ELR (cell line): ENCODE results near the gene RARS2.
"Not testable (repeated sequence)": the region's sequence is repeated elsewhere in the genome, so short reads cannot be mapped to it uniquely, and the experiment has no call there.

Experiments
- DNase-seq: peaks from one replicate; pipeline ENCODE4 v3.0.0-alpha.2; 2015; ENCODE audit warnings: low read depth

The RARS2 gene

GRCh38 chr6:87498048-87498447 lies 91.7 kb downstream of the RARS2 start:
- no peak for DNase-seq

DNA sequence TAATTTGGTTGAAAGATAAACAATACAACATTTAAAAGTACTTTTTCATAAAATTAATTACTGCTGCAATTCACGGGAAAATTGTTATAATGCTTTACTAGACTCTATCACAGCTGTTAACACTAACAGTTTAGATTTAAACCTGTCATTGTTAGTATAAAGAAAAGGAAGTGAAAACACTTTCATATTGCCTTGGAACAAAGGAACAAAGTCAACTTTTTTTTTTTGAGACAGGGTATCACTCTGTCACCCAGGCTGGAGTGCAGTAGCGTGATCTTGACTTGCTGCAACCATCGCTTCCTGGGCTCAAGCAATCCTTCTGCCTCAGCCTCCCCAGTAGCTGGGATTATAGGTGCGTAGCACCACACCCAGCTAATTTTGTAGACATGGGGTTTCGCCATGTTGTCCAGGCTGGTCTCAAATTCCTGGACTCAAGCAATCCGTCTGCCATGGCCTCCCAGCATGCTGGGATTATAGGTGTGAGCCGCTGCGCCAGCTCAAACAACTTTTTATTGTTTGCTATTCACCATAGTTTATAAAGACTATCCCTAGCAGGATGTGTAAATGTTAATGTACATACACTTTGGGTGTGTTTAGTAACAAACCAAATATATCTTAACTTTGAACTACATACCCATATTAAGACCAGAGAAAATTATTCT lies 94.9 kb downstream of the RARS2 start:
- DNase-seq, result no peak

DNA sequence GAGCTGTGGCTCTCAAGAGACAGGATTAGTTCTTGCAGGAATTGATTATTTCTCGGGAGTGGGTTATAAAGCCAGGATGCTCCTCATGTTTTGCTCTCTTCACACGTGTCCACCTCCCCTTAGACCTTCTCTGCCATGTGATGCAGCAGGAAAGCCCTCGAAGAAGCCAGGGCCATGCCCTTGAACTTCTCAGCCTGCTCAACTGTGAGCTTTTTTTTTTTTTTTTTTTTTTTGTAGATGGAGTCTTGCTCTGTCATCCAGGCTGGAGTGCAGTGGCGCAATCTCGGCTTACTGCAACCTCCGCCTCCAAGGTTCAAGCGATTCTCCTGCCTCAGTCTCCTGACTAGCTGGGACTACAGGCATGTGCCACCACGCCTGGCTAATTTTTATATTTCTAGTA lies 100.5 kb downstream of the RARS2 start:
- not testable (repeated sequence) for DNase-seq

- DNase-seq, result peak; percentile 53
These were observed 102.2 kb downstream of the RARS2 start for GRCh38 chr6:87487555-87487954.

GRCh38 chr6:87484491-87484890 lies 105.3 kb downstream of the RARS2 start:
- DNase-seq, result no peak

- peak; percentile 81 for DNase-seq
These were observed 105.9 kb downstream of the RARS2 start for GRCh38 chr6:87483929-87484328.

GRCh38 chr6:87482366-87482765 lies 107.4 kb downstream of the RARS2 start:
- no peak for DNase-seq

GRCh38 chr6:87481931-87482330 lies 107.9 kb downstream of the RARS2 start:
- DNase-seq, result no peak

GRCh38 chr6:87473419-87473903 lies 116.3 kb downstream of the RARS2 start:
- peak; percentile 41 for DNase-seq

DNA sequence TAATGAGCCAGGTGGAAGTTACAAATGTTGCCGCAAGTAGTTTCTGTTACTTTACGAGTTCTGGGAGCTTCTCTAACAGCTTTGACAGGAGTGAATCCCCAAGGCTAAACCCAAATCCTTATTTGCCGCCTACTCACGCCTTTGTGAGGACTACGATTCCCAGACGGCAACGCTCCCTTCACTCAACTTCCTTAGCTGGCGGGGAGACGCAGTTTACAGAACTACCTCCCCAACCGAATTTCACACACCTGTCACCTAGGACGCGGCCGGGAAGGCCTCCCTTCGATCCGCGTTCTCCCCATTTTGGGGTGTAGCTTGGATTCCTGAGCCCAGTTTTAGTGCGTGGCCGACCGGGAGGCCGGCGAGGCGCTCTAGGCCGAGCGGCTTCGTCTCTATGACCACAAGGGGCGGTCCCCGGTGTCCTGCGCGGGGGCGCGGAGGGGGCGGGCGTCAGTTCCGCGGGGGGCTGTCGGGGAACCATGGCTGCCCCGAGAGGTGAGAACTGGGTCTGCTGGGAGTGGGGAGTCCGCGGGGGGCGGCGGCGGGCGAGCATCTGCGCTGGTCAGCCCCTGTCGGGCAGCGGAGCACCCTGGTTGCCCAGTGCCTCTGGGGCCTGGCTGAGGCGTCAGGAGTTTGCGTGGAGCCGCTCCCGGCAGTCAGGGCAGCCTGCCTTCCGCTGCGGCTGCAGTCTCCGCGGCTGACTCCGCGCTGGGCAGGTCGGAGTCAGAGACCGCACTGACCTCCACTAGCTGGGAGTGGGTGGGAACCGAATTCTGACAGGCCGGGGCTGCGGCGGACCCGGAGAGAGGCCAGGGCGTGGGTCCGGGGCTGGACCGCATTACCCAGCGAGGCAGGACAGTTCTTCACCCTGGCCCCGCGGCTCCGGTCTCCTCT lies 117.0 kb downstream of the RARS2 start, which contains the start of gene SLC35A1:
TSS of gene SLC35A1 (plus strand) at position 450 of the 894 bp plus-strand sequence. CDS start at position 480, 30 bp downstream.
- DNase-seq, result peak; percentile 81

DNA sequence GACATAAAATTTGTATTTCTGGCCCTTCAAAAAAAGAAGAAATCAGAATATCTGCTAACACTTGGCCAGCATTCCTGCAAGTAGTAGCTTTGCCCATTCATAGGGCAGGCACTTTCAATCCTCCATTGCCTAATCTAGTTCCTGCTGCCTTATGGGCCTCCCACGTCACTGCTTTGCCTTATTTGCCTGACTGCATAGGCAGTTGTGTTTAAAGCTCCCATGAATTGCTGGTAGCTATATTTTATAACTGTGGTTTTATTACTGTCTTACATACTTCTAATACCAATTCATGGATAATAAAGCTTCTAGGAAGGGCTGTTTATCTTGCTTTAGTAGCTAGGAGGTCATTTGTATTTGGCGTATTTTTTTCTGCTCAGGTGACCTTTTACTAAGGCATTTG lies 124.7 kb downstream of the RARS2 start:
- DNase-seq, result no peak
